Naive thymus-derived CD4-positive, alpha-beta T cell (primary cell): ENCODE results near the gene RAD21L1. TPM values are rescaled to one million over a fixed set of nuclear protein-coding genes. Genes with fewer than 3 reads are reported as not detected.

Experiments
- ATAC-seq: fragments of 150-1000 bp; cut with Tn5 transposase; 2 replicates; pipeline ENCODE4 v1.10.0; 2021; ENCODE audit warnings: mild to moderate bottlenecking, moderate library complexity
- CTCF ChIA-PET: fragments of 350-600 bp; sonication (Branson Sonifier 250); formaldehyde crosslinking; loops from one replicate; lab custom pipeline; 2021; ENCODE audit warnings: antibody characterized with exemption; lab: Charles Lee
- POLR2A ChIA-PET: fragments of 350-600 bp; sonication (Branson Sonifier 250); formaldehyde crosslinking; loops from one replicate; lab custom pipeline; 2021; ENCODE audit warnings: antibody characterized with exemption, inconsistent platforms; lab: Charles Lee
- DNase-seq, 9 donors: peaks; one replicate each; pipeline versions ENCODE4 v3.0.0 to v3.0.0-alpha.2; 2020 to 2022; ENCODE audit warnings: mixed read lengths in 1 of 9
- H3K27ac ChIP-seq: one replicate; pipeline ENCODE4 v1.7.0; 2013; ENCODE audit warnings: mild to moderate bottlenecking, low read depth, low read length, moderate library complexity
- H3K27me3 ChIP-seq, 2 donors: one replicate each; pipeline ENCODE4 v1.7.0; 2013; ENCODE audit warnings: low read length in 2 of 2, mild to moderate bottlenecking in 2 of 2, moderate library complexity in 2 of 2; ENCODE audit not compliant: control insufficient read depth in 2 of 2, insufficient read depth in 2 of 2
- H3K36me3 ChIP-seq, 3 experiments: 1 replicate in 2 of 3; 2 replicates in 1 of 3; pipeline ENCODE4 v1.7.0; 2013; ENCODE audit warnings: low read length in 3 of 3, mild to moderate bottlenecking in 3 of 3, moderate library complexity in 1 of 3; ENCODE audit not compliant: insufficient read depth in 3 of 3, control insufficient read depth in 2 of 3
- H3K4me1 ChIP-seq, 2 donors: one replicate each; pipeline ENCODE4 v1.7.0; 2013; ENCODE audit warnings: low read length in 2 of 2, mild to moderate bottlenecking in 2 of 2, moderate library complexity in 1 of 2; ENCODE audit not compliant: control insufficient read depth in 2 of 2, insufficient read depth in 2 of 2
- H3K4me3 ChIP-seq: 2 replicates; pipeline ENCODE4 v1.7.0; 2013; ENCODE audit warnings: mild to moderate bottlenecking, low read length
- H3K9me3 ChIP-seq, 3 experiments: 1 replicate in 2 of 3; 2 replicates in 1 of 3; pipeline ENCODE4 v1.7.0; 2013; ENCODE audit warnings: low read length in 3 of 3; ENCODE audit not compliant: control insufficient read depth in 2 of 3
- H3K27ac Mint-ChIP-seq, 9 donors: one replicate each; pipeline ENCODE4 v1.8.0; 2020 to 2022; ENCODE audit warnings: mixed read lengths in 9 of 9, mild to moderate bottlenecking in 8 of 9, moderate library complexity in 5 of 9, inconsistent platforms in 2 of 9
- H3K27me3 Mint-ChIP-seq, 5 donors: one replicate each; pipeline ENCODE4 v1.8.0; 2021 to 2022; ENCODE audit warnings: mixed read lengths in 5 of 5, mild to moderate bottlenecking in 1 of 5
- H3K36me3 Mint-ChIP-seq, 5 donors: one replicate each; pipeline ENCODE4 v1.8.0; 2020 to 2022; ENCODE audit warnings: mixed read lengths in 5 of 5, mild to moderate bottlenecking in 3 of 5, inconsistent platforms in 1 of 5
- H3K4me1 Mint-ChIP-seq, 7 donors: one replicate each; pipeline ENCODE4 v1.8.0; 2020 to 2022; ENCODE audit warnings: mixed read lengths in 7 of 7, mild to moderate bottlenecking in 3 of 7, inconsistent platforms in 1 of 7
- H3K4me3 Mint-ChIP-seq, 10 donors: one replicate each; pipeline ENCODE4 v1.8.0; 2020 to 2022; ENCODE audit warnings: mild to moderate bottlenecking in 10 of 10, mixed read lengths in 10 of 10, moderate library complexity in 6 of 10, inconsistent platforms in 2 of 10
- H3K9me3 Mint-ChIP-seq, 11 donors: one replicate each; pipeline ENCODE4 v1.8.0; 2020 to 2022; ENCODE audit warnings: mixed read lengths in 11 of 11, mild to moderate bottlenecking in 4 of 11, inconsistent platforms in 1 of 11, moderate library complexity in 1 of 11
- intact Hi-C, 2 donors: fragments of 100-400 bp; cut with micrococcal nuclease; formaldehyde crosslinking; loops; one replicate each; pipeline ENCODE4 v1.15.1; 2023
- polyA plus RNA-seq, 2 donors: library from polyadenylated mRNA; unstranded; fragments of 300-500 nt; fragmentation: Illumina TruSeq; gene quantifications; one replicate each; pipeline ENCODE4 v1.2.3, GENCODE V29; 2021
- total RNA-seq, 6 experiments: library from RNA in 5 of 6; stranded (reverse) in 5 of 6; gene quantifications; 1 replicate in 5 of 6; 2 replicates in 1 of 6; pipeline ENCODE4 v1.2.3 and lab custom pipeline; 2021 to 2026

Gene RAD21L1
- total and polyA plus RNA-seq, 7 experiments from 2014 or later, result 0.48 to 0.81 (median 0.61) TPM; not detected in 3

- peaks cover 9 to 49% of the 10 kb centered on the region in 2 donors for H3K4me1 ChIP-seq
- intact Hi-C loops, result no loop called here
- H3K4me3 ChIP-seq, result peak overlapping the region; percentile 13
- no peaks in the 10 kb centered on the region for H3K9me3 ChIP-seq
- CTCF ChIA-PET, result interaction anchor here (0.7 kb wide), 1 partner anchor 414 kb away, joined by 3 read pairs; no protein-coding TSS in a partner anchor
- no peaks in the 10 kb centered on the region for H3K27me3 ChIP-seq
- POLR2A ChIA-PET, result interaction anchor here (0.9 to 6.0 kb wide), 5 partner anchors 9 to 38 kb away, joined by 3 to 74 read pairs (median 9); partner anchors contain the start of gene RAD21L1
- ATAC-seq, result no peak
- H3K4me1 Mint-ChIP-seq, result peaks cover 22 to 62% (median 58%) of the 10 kb centered on the region in 7 donors
- H3K9me3 Mint-ChIP-seq, result peaks cover 0 to 9% (median 1%) of the 10 kb centered on the region in 11 donors
- H3K36me3 ChIP-seq, result peaks cover 0 to 4% (median 0%) of the 10 kb centered on the region in 3 experiments
- H3K27ac ChIP-seq, result peak overlapping the region; percentile 88
- peak overlapping the region in 9 of 10 donors; percentile 56 to 95 (median 79) for H3K4me3 Mint-ChIP-seq
- no peak for DNase-seq
- peak overlapping the region in 8 of 9 donors; percentile 86 to 100 (median 96) for H3K27ac Mint-ChIP-seq
- H3K36me3 Mint-ChIP-seq, result peaks cover 0 to 10% (median 3%) of the 10 kb centered on the region in 5 donors
- H3K27me3 Mint-ChIP-seq, result peaks cover 0 to 9% (median 4%) of the 10 kb centered on the region in 5 donors
Measured at GRCh38 chr20:1263853-1264252, 38.0 kb downstream of the RAD21L1 start.

GRCh38 chr20:1264727-1265126, 38.9 kb downstream of the RAD21L1 start:
- ChIA-PET POLR2A (interaction anchor here (1.1 to 6.0 kb wide), 7 partner anchors 10 to 39 kb away, joined by 3 to 74 read pairs (median 8); partner anchors contain the start of gene RAD21L1), CTCF (interaction anchor here (0.6 to 0.7 kb wide), 2 partner anchors 48 to 51 kb away, joined by 3 read pairs; no protein-coding TSS in a partner anchor)
- DNase-seq (no peak), ATAC-seq (no peak)
- peaks cover 0 to 10% (median 4%) of the 10 kb centered on the region in 5 donors for H3K36me3 Mint-ChIP-seq
- peaks cover 0 to 9% (median 1%) of the 10 kb centered on the region in 11 donors for H3K9me3 Mint-ChIP-seq
- peaks cover 9 to 53% of the 10 kb centered on the region in 2 donors for H3K4me1 ChIP-seq
- H3K9me3 ChIP-seq, result no peaks in the 10 kb centered on the region
- H3K27ac ChIP-seq, result peak overlapping the region; percentile 88
- peaks cover 22 to 71% (median 67%) of the 10 kb centered on the region in 7 donors for H3K4me1 Mint-ChIP-seq
- intact Hi-C loops, result no loop called here
- no peaks in the 10 kb centered on the region for H3K27me3 ChIP-seq
- peaks cover 0 to 9% (median 4%) of the 10 kb centered on the region in 5 donors for H3K27me3 Mint-ChIP-seq
- peak overlapping the region; percentile 72 to 100 (median 98) for H3K27ac Mint-ChIP-seq
- peaks cover 0 to 11% (median 0%) of the 10 kb centered on the region in 3 experiments for H3K36me3 ChIP-seq
- H3K4me3 ChIP-seq, result no peak overlapping the region
- peak overlapping the region; percentile 79 to 99 (median 93) for H3K4me3 Mint-ChIP-seq

GRCh38 chr20:1265226-1265915, 39.5 kb downstream of the RAD21L1 start:
- no peak for DNase-seq
- no peaks in the 10 kb centered on the region for H3K9me3 ChIP-seq
- ChIA-PET POLR2A (interaction anchor here (0.9 to 6.0 kb wide), 11 partner anchors 10 to 48 kb away, joined by 3 to 74 read pairs (median 8); partner anchors contain the start of gene RAD21L1), CTCF (interaction anchor here (0.6 to 0.9 kb wide), 4 partner anchors 11 to 52 kb away, joined by 3 to 4 read pairs (median 3); no protein-coding TSS in a partner anchor)
- peaks cover 0 to 9% (median 4%) of the 10 kb centered on the region in 5 donors for H3K27me3 Mint-ChIP-seq
- intact Hi-C loops, result no loop called here
- peaks cover 22 to 77% (median 73%) of the 10 kb centered on the region in 7 donors for H3K4me1 Mint-ChIP-seq
- ATAC-seq, result no peak
- peaks cover 9 to 53% of the 10 kb centered on the region in 2 donors for H3K4me1 ChIP-seq
- peaks cover 0 to 10% (median 4%) of the 10 kb centered on the region in 5 donors for H3K36me3 Mint-ChIP-seq
- peaks cover 0 to 9% (median 1%) of the 10 kb centered on the region in 11 donors for H3K9me3 Mint-ChIP-seq
- H3K4me3 ChIP-seq, result peak overlapping the region; percentile 66
- H3K4me3 Mint-ChIP-seq, result peak overlapping the region; percentile 79 to 99 (median 93)
- peak overlapping the region; percentile 77 to 100 (median 98) for H3K27ac Mint-ChIP-seq
- H3K27ac ChIP-seq, result peak overlapping the region; percentile 88
- H3K36me3 ChIP-seq, result peaks cover 0 to 15% (median 0%) of the 10 kb centered on the region in 3 experiments
- no peaks in the 10 kb centered on the region for H3K27me3 ChIP-seq

DNA sequence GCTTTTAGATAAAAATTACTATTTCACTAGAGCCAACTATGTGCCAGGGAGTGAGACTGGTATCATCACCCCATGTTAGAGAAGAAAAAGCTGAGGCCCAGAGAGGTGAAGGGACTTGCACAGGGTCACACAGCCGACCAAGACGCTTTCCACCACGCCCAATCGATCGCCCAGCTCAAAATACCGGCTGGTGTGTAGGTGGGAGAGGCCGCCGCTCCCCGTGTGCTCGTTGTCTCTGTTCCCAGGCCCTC, 40.0 kb downstream of the RAD21L1 start:
- ChIA-PET POLR2A (interaction anchor here (0.7 to 6.0 kb wide), 11 partner anchors 10 to 127 kb away, joined by 3 to 74 read pairs (median 8); partner anchors contain the start of genes FKBP1A and RAD21L1), CTCF (interaction anchor here (0.6 to 1.2 kb wide), 4 partner anchors 11 to 47 kb away, joined by 3 to 5 read pairs (median 4); no protein-coding TSS in a partner anchor)
- intact Hi-C loops, result loop anchor here (1.0 to 2.0 kb wide), 14 partner anchors 15 to 433 kb away; partner anchors contain the start of genes PSMF1 (in 2 of the 2), FAM110A (in 1 of the 2), FKBP1A (in 1 of the 2) and NSFL1C (in 1 of the 2)

GRCh38 chr20:1266167-1266973, 40.5 kb downstream of the RAD21L1 start, which contains the start of gene SNPH:
TSS of gene SNPH (plus strand) at chr20:1266294. CDS start at chr20:1296240, 29,946 bp downstream.
- H3K27me3 ChIP-seq, result no peaks in the 10 kb centered on the region
- Mint-ChIP-seq H3K9me3 (peaks cover 0 to 9% (median 1%) of the 10 kb centered on the region in 11 donors), H3K27me3 (peaks cover 0 to 5% (median 0%) of the 10 kb centered on the region in 5 donors), H3K4me3 (peak within 1 kb of the TSS; percentile 79 to 99 (median 93)), H3K4me1 (peaks cover 22 to 87% (median 81%) of the 10 kb centered on the region in 7 donors), H3K36me3 (peaks cover 0 to 11% (median 4%) of the 10 kb centered on the region in 5 donors), H3K27ac (peak within 1 kb of the TSS; percentile 77 to 100 (median 98))
- H3K36me3 ChIP-seq, result peaks cover 0 to 22% (median 0%) of the 10 kb centered on the region in 3 experiments
- peak within 1 kb of the TSS; percentile 88 for H3K27ac ChIP-seq
- H3K9me3 ChIP-seq, result no peaks in the 10 kb centered on the region
- ChIA-PET POLR2A (interaction anchor here (0.7 to 6.0 kb wide), 11 partner anchors 9 to 127 kb away, joined by 3 to 74 read pairs (median 5); partner anchors contain the start of genes FKBP1A and SDCBP2), CTCF (interaction anchor here (0.6 to 1.2 kb wide), 4 partner anchors 12 to 46 kb away, joined by 3 to 5 read pairs (median 4); no protein-coding TSS in a partner anchor)
- peak; percentile 41 to 79 (median 67) for DNase-seq
- H3K4me1 ChIP-seq, result peaks cover 9 to 54% of the 10 kb centered on the region in 2 donors
- intact Hi-C loops, result loop anchor here (1.0 to 2.0 kb wide), 14 partner anchors 15 to 433 kb away; partner anchors contain the start of genes PSMF1 (in 2 of the 2), FAM110A (in 1 of the 2), FKBP1A (in 1 of the 2) and NSFL1C (in 1 of the 2)
- ATAC-seq, result peak; percentile 93
- H3K4me3 ChIP-seq, result peak within 1 kb of the TSS; percentile 66

More for the DNA sequence above, 40.0 kb downstream of the RAD21L1 start:
- DNase-seq, result no peak
- Histone ChIP-seq H3K36me3 (peaks cover 0 to 19% (median 0%) of the 10 kb centered on the region in 3 experiments), H3K4me3 (peak overlapping the region; percentile 66), H3K27ac (peak overlapping the region; percentile 88), H3K9me3 (no peaks in the 10 kb centered on the region), H3K4me1 (peaks cover 9 to 53% of the 10 kb centered on the region in 2 donors), H3K27me3 (no peaks in the 10 kb centered on the region)
- Mint-ChIP-seq H3K9me3 (peaks cover 0 to 9% (median 1%) of the 10 kb centered on the region in 11 donors), H3K36me3 (peaks cover 0 to 10% (median 4%) of the 10 kb centered on the region in 5 donors), H3K27ac (peak overlapping the region; percentile 77 to 100 (median 98)), H3K27me3 (peaks cover 0 to 6% (median 2%) of the 10 kb centered on the region in 5 donors), H3K4me3 (peak overlapping the region; percentile 79 to 99 (median 93)), H3K4me1 (peaks cover 22 to 81% (median 76%) of the 10 kb centered on the region in 7 donors)
- ATAC-seq, result no peak
